IMR-90 (cell line): Measurements from ENCODE around the gene PSMA2.

Experiments
- CHD1 ChIP-seq: IDR thresholded peaks from 2 replicates; pipeline ENCODE4 v1.6.1; 2012; ENCODE audit warnings: low read depth, low read length, improper control_type of control experiment
- CTCF ChIP-seq: conservative IDR thresholded peaks from 2 replicates; pipeline ENCODE4 v1.5.1; 2012; ENCODE audit warnings: mild to moderate bottlenecking, low read depth, low read length, improper control_type of control experiment
- FOS ChIP-seq: fragments of 150-350 bp; IDR thresholded peaks from 2 replicates; pipeline ENCODE4 v1.6.1; 2016; ENCODE audit warnings: low read depth, low read length
- NFE2L2 ChIP-seq: fragments of 150-350 bp; IDR thresholded peaks from 2 replicates; pipeline ENCODE4 v1.6.1; 2016; ENCODE audit warnings: low read depth, mild to moderate bottlenecking, low read length
- POLR2A ChIP-seq: IDR thresholded peaks from 2 replicates; pipeline ENCODE4 v1.6.1; 2012; ENCODE audit warnings: mild to moderate bottlenecking, low read depth, low read length
- RAD21 ChIP-seq: IDR thresholded peaks from 2 replicates; pipeline ENCODE4 v1.6.1; 2012; ENCODE audit warnings: low read length, improper control_type of control experiment
- RCOR1 ChIP-seq: IDR thresholded peaks from 2 replicates; pipeline ENCODE4 v1.6.1; 2012; ENCODE audit warnings: mild to moderate bottlenecking, low read length, improper control_type of control experiment; ENCODE audit not compliant: insufficient replicate concordance
- RFX5 ChIP-seq: IDR thresholded peaks from 2 replicates; pipeline ENCODE4 v1.8.0; 2012; ENCODE audit warnings: low read depth, mild to moderate bottlenecking, low read length, moderate library complexity
- USF2 ChIP-seq: fragments of 150-350 bp; IDR thresholded peaks from 2 replicates; pipeline ENCODE4 v1.6.1; 2017; ENCODE audit warnings: mild to moderate bottlenecking, antibody characterized with exemption, low read length, low read depth

GRCh38 chr7:42980084-42980483 is 48.1 kb upstream of the PSMA2 start:
- no peak for TF ChIP-seq RCOR1
- no peak for TF ChIP-seq RFX5
- TF ChIP-seq CHD1 = no peak
- no peak for TF ChIP-seq CTCF
- no peak for TF ChIP-seq NFE2L2
- no peak for TF ChIP-seq POLR2A
- TF ChIP-seq FOS = no peak
- TF ChIP-seq RAD21 = no peak
- TF ChIP-seq USF2 = no peak
